Measurements from ENCODE around the gene ANKRD31. TPM values are rescaled to one million over a fixed set of nuclear protein-coding genes. Genes with fewer than 3 reads are reported as not detected.

Gene ANKRD31
- total RNA-seq, 1 experiment from 2014 or later, result 0.26 TPM

DNA sequence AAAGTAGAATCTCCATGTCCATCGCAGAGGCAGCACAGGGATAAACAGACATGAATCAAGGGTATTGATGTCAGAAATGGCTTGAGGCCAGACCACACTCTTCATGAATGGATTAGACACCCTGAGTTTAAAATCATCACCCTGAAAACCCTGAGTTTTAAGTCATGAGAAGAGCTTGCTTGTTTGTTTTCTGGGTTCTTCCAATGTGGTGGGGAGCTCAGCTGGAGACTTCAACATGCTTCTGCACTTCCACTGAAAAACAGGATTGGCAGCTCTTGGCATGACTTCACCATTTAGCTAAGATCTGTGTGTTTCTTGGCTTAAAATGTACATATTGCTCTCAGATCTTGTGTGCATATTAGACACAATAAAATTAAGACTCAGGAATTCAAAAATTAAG, 194.2 kb downstream of the ANKRD31 start:
- ATAC-seq, result no peak
- ChIA-PET POLR2A (ENCODE audit: unreplicated experiment) (interaction anchor here (0.5 kb wide), 1 partner anchor 117 kb away, joined by 3 read pairs; no protein-coding TSS in a partner anchor), CTCF (no interaction called here)
- H3K79me2 ChIP-seq (ENCODE audit: low read length), result no peaks in the 10 kb centered on the region
- no peak for TF ChIP-seq EZH2phosphoT487 (IDR thresholded peaks at IDR 0.05; ENCODE audit: borderline replicate concordance, low read length)
- no peak for TF ChIP-seq EZH2 (IDR thresholded peaks at IDR 0.05; ENCODE audit: low read length, unreplicated experiment)
- TF ChIP-seq, protein P1, sequence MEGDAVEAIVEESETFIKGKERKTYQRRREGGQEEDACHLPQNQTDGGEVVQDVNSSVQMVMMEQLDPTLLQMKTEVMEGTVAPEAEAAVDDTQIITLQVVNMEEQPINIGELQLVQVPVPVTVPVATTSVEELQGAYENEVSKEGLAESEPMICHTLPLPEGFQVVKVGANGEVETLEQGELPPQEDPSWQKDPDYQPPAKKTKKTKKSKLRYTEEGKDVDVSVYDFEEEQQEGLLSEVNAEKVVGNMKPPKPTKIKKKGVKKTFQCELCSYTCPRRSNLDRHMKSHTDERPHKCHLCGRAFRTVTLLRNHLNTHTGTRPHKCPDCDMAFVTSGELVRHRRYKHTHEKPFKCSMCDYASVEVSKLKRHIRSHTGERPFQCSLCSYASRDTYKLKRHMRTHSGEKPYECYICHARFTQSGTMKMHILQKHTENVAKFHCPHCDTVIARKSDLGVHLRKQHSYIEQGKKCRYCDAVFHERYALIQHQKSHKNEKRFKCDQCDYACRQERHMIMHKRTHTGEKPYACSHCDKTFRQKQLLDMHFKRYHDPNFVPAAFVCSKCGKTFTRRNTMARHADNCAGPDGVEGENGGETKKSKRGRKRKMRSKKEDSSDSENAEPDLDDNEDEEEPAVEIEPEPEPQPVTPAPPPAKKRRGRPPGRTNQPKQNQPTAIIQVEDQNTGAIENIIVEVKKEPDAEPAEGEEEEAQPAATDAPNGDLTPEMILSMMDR (conservative IDR thresholded peaks at IDR 0.05; ENCODE audit: low read depth, low read length), result no peak
- H3K27ac ChIP-seq (ENCODE audit: low read length), result no peak overlapping the region
- H3K9ac ChIP-seq (ENCODE audit: low read length), result no peak overlapping the region
- H3F3A ChIP-seq (ENCODE audit: low read length, unreplicated experiment), result no peaks in the 10 kb centered on the region
- peaks cover 2% of the 10 kb centered on the region for H3K4me1 ChIP-seq (ENCODE audit: insufficient read depth, low read length)
- DNase-seq, result peak; percentile 28
- no peaks in the 10 kb centered on the region for H3K27me3 ChIP-seq (ENCODE audit: low read length)
- H2AFZ ChIP-seq (ENCODE audit: low read length), result no peak overlapping the region
- intact Hi-C loops (cut with micrococcal nuclease), result no loop called here
- no peaks in the 10 kb centered on the region for H3K36me3 ChIP-seq (ENCODE audit: low read depth, low read length)
- no peak overlapping the region for H3K4me3 ChIP-seq (ENCODE audit: low read length)
- no peak overlapping the region for H3K4me2 ChIP-seq (ENCODE audit: low read length)
- no peaks in the 10 kb centered on the region for H3K9me3 ChIP-seq (ENCODE audit: low read length)
- no peaks in the 10 kb centered on the region for H3K9me2 ChIP-seq (replicated peaks; ENCODE audit: low read length)
- no peaks in the 10 kb centered on the region for H4K20me1 ChIP-seq (ENCODE audit: low read length)
- no TSS peak for BruUV-seq (replicated peaks)

DNA sequence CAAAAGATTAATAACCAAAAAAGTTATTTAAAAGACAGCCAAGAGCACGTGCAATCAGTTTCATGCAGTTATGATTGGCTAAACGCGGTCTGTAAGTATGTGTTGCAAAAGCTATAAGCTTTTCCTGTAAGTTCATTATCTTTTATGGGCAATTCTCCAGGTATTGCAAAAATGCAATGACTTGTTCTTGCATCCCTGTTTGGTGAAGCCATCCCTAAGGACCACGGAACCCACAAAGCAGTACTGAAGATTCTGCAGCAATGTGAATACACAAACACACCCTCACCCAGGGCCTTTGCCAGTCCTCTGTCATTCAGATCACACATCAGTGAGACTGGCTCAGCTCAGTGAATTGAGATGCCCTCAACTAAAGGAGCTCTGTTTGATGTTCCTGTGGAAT, 195.7 kb downstream of the ANKRD31 start:
- Histone ChIP-seq H3K4me2 (ENCODE audit: low read length) (no peak overlapping the region), H4K20me1 (ENCODE audit: low read length) (no peaks in the 10 kb centered on the region), H3K79me2 (ENCODE audit: low read length) (no peaks in the 10 kb centered on the region), H3K27me3 (ENCODE audit: low read length) (no peaks in the 10 kb centered on the region), H3K4me3 (ENCODE audit: low read length) (no peak overlapping the region), H3K9ac (ENCODE audit: low read length) (no peak overlapping the region), H3K9me3 (ENCODE audit: low read length) (no peaks in the 10 kb centered on the region), H3K36me3 (ENCODE audit: low read depth, low read length) (no peaks in the 10 kb centered on the region), H3K27ac (ENCODE audit: low read length) (no peak overlapping the region), H3F3A (ENCODE audit: low read length, unreplicated experiment) (no peaks in the 10 kb centered on the region), H3K4me1 (ENCODE audit: insufficient read depth, low read length) (peaks cover 14% of the 10 kb centered on the region), H3K9me2 (replicated peaks; ENCODE audit: low read length) (no peaks in the 10 kb centered on the region), H2AFZ (ENCODE audit: low read length) (no peak overlapping the region)
- ATAC-seq (no peak), DNase-seq (peak; percentile 38)
- POLR2A ChIA-PET (ENCODE audit: unreplicated experiment), result interaction anchor here (0.6 kb wide), 1 partner anchor 328 kb away, joined by 4 read pairs; no protein-coding TSS in a partner anchor
- CTCF ChIA-PET, result no interaction called here
- intact Hi-C loops (cut with micrococcal nuclease), result no loop called here
- BruUV-seq (replicated peaks), result no TSS peak
- TF ChIP-seq EZH2 (IDR thresholded peaks at IDR 0.05; ENCODE audit: low read length, unreplicated experiment), result no peak
- TF ChIP-seq EZH2phosphoT487 (IDR thresholded peaks at IDR 0.05; ENCODE audit: borderline replicate concordance, low read length), result no peak
- TF ChIP-seq, protein P1 (conservative IDR thresholded peaks at IDR 0.05; ENCODE audit: low read depth, low read length), result no peak

DNA sequence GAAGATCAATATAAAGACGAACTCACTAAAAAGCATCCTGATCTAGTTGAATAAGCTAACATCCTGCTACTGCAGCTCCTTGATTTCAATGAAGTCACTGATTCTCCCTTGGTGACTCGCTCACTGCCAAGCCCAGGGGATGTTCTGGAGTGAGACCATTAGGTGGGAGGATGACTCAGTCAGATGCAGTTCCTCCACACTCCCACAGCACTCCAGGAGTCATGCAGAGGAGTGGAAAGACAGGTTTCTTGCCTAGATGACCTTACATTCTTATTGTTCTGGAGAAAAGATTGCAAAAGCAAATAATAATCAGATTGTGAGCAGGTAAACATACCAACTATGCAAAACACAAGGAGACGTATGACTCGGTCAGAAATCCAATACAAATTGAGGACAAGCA, 199.6 kb downstream of the ANKRD31 start:
- POLR2A ChIA-PET (ENCODE audit: unreplicated experiment), result interaction anchor here (0.6 kb wide), 1 partner anchor 27 kb away, joined by 5 read pairs; no protein-coding TSS in a partner anchor
- no peaks in the 10 kb centered on the region for H4K20me1 ChIP-seq (ENCODE audit: low read length)
- TF ChIP-seq, protein P1 (conservative IDR thresholded peaks at IDR 0.05; ENCODE audit: low read depth, low read length), result no peak
- TF ChIP-seq EZH2phosphoT487 (IDR thresholded peaks at IDR 0.05; ENCODE audit: borderline replicate concordance, low read length), result no peak
- no peak for TF ChIP-seq EZH2 (IDR thresholded peaks at IDR 0.05; ENCODE audit: low read length, unreplicated experiment)
- H3K36me3 ChIP-seq (ENCODE audit: low read depth, low read length), result no peaks in the 10 kb centered on the region
- H3K4me3 ChIP-seq (ENCODE audit: low read length), result no peak overlapping the region
- H3F3A ChIP-seq (ENCODE audit: low read length, unreplicated experiment), result no peaks in the 10 kb centered on the region
- H3K4me2 ChIP-seq (ENCODE audit: low read length), result peak overlapping the region; percentile 39
- CTCF ChIA-PET, result interaction anchor here (0.7 kb wide), 1 partner anchor 112 kb away, joined by 3 read pairs; no protein-coding TSS in a partner anchor
- no peaks in the 10 kb centered on the region for H3K9me3 ChIP-seq (ENCODE audit: low read length)
- no peaks in the 10 kb centered on the region for H3K79me2 ChIP-seq (ENCODE audit: low read length)
- H3K27ac ChIP-seq (ENCODE audit: low read length), result peak overlapping the region; percentile 46
- ATAC-seq (peak; percentile 100), DNase-seq (peak; percentile 95)
- intact Hi-C loops (cut with micrococcal nuclease), result no loop called here
- H3K9ac ChIP-seq (ENCODE audit: low read length), result no peak overlapping the region
- no peak overlapping the region for H2AFZ ChIP-seq (ENCODE audit: low read length)
- BruUV-seq (replicated peaks), result no TSS peak
- peaks cover 26% of the 10 kb centered on the region for H3K4me1 ChIP-seq (ENCODE audit: insufficient read depth, low read length)
- no peaks in the 10 kb centered on the region for H3K27me3 ChIP-seq (ENCODE audit: low read length)
- no peaks in the 10 kb centered on the region for H3K9me2 ChIP-seq (replicated peaks; ENCODE audit: low read length)

All from PC-3 (cell line).